HG03439 (cell line): ENCODE data around the gene CEP295NL.

Experiments used
- ATAC-seq: cut with Tn5 transposase; IDR thresholded peaks from one replicate; pipeline ENCODE4 v1.9.1; 2021; ENCODE audit warnings: mild to moderate bottlenecking, moderate library complexity; ENCODE audit not compliant: unreplicated experiment

The CEP295NL gene

DNA sequence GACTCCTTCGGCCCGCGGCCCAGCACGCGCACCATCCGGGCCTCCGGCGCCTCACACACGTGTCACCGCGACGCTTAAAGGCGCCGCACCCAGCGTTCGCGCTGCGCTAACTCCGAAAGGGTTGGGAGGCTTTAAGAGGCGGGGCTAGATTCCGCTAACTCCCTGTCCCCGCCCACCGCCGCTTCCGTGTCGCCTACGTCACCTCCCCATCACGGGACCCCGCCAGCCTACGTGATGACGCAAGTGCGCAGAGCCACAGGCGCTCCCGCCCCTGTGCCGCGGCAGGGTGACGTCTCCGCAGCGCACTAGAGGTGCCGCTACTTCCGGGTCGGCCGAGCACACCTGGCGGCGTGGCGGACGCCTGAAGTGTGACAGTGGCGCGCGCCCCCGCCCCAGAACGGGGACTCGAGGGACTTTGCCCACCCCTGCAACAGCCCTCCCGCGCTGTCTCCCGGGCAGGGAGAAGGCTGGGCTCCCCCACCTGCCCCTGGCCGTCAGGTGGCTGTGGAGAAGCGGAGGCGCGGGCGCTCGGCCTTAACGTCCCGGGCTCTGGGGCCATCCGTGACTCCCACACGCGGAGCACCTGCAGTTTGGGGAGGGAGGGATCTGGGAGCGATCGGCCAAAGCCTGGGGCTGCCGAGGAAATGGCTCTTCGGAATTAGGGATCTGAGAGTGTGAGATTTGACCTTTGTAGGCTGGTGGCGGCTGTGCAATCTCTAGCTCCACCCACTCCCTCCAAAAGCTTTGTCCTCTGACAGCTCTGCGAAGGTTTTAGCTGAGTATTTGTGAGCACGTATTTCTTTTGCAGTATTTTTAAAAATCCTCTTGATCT, 62.0 kb downstream of the CEP295NL start, which contains the start of gene USP36:
USP36 (minus strand) TSS at position 35 of the 832 bp plus-strand sequence. CDS start 4,451 bp downstream, outside the sequence.
- peak; percentile 86 for ATAC-seq
